HL-60 (cell line): ENCODE results near the gene IQCK.

Source experiments
- CTCF ChIP-seq: IDR thresholded peaks from one replicate; pipeline ENCODE4 v1.5.1; 2011; ENCODE audit warnings: low read length, control low read depth, inconsistent platforms; ENCODE audit not compliant: insufficient read depth
- GABPA ChIP-seq: IDR thresholded peaks from 2 replicates; pipeline ENCODE4 v1.6.1; 2012; ENCODE audit warnings: low read depth
- POLR2AphosphoS5 ChIP-seq: IDR thresholded peaks from 2 replicates; pipeline ENCODE4 v1.6.1; 2012; ENCODE audit warnings: low read depth
- TF ChIP-seq, protein P1 (sequence below): IDR thresholded peaks from 2 replicates; pipeline ENCODE4 v1.6.1; 2012; ENCODE audit warnings: low read depth; ENCODE audit not compliant: insufficient replicate concordance

GRCh38 chr16:19745286-19746010, 27.4 kb downstream of the IQCK start:
- TF ChIP-seq CTCF (no peak), POLR2AphosphoS5 (no peak), GABPA (no peak)
- TF ChIP-seq, protein P1, sequence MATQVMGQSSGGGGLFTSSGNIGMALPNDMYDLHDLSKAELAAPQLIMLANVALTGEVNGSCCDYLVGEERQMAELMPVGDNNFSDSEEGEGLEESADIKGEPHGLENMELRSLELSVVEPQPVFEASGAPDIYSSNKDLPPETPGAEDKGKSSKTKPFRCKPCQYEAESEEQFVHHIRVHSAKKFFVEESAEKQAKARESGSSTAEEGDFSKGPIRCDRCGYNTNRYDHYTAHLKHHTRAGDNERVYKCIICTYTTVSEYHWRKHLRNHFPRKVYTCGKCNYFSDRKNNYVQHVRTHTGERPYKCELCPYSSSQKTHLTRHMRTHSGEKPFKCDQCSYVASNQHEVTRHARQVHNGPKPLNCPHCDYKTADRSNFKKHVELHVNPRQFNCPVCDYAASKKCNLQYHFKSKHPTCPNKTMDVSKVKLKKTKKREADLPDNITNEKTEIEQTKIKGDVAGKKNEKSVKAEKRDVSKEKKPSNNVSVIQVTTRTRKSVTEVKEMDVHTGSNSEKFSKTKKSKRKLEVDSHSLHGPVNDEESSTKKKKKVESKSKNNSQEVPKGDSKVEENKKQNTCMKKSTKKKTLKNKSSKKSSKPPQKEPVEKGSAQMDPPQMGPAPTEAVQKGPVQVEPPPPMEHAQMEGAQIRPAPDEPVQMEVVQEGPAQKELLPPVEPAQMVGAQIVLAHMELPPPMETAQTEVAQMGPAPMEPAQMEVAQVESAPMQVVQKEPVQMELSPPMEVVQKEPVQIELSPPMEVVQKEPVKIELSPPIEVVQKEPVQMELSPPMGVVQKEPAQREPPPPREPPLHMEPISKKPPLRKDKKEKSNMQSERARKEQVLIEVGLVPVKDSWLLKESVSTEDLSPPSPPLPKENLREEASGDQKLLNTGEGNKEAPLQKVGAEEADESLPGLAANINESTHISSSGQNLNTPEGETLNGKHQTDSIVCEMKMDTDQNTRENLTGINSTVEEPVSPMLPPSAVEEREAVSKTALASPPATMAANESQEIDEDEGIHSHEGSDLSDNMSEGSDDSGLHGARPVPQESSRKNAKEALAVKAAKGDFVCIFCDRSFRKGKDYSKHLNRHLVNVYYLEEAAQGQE, result no peak
